Trophoblast cell (in vitro differentiated cells and primary cell): Measurements from ENCODE around the gene C12orf60.

Experiments used
- DNase-seq, 2 donors: peaks; one replicate each; pipeline ENCODE4 v3.0.0-alpha.2; 2016
- H2AFZ ChIP-seq: 2 replicates; pipeline ENCODE4 v1.6.1; 2013; ENCODE audit warnings: low read length, moderate library complexity, mild to moderate bottlenecking; ENCODE audit not compliant: insufficient read depth, poor library complexity
- H2AK5ac ChIP-seq: 2 replicates; pipeline ENCODE4 v1.6.1; 2013; ENCODE audit warnings: mild to moderate bottlenecking, low read length
- H2BK120ac ChIP-seq: 2 replicates; pipeline ENCODE4 v1.6.1; 2013; ENCODE audit warnings: low read length, mild to moderate bottlenecking, moderate library complexity; ENCODE audit not compliant: insufficient read depth, poor library complexity
- H2BK12ac ChIP-seq: 2 replicates; pipeline ENCODE4 v1.6.1; 2013; ENCODE audit warnings: mild to moderate bottlenecking, low read length, moderate library complexity
- H2BK5ac ChIP-seq: 2 replicates; pipeline ENCODE4 v1.6.1; 2013; ENCODE audit warnings: low read length, low read depth, moderate library complexity, mild to moderate bottlenecking; ENCODE audit not compliant: poor library complexity
- H3K14ac ChIP-seq: 2 replicates; pipeline ENCODE4 v1.6.1; 2013; ENCODE audit warnings: mild to moderate bottlenecking, low read length
- H3K18ac ChIP-seq: 2 replicates; pipeline ENCODE4 v1.6.1; 2013; ENCODE audit warnings: mild to moderate bottlenecking, low read length
- H3K23ac ChIP-seq: 2 replicates; pipeline ENCODE4 v1.6.1; 2013; ENCODE audit warnings: low read length
- H3K27ac ChIP-seq: 2 replicates; pipeline ENCODE4 v1.5.1; 2013; ENCODE audit warnings: low read depth, mild to moderate bottlenecking, inconsistent platforms, low read length, moderate library complexity
- H3K27me3 ChIP-seq: 2 replicates; pipeline ENCODE4 v1.6.1; 2013; ENCODE audit warnings: inconsistent platforms, mild to moderate bottlenecking, low read length, moderate library complexity; ENCODE audit not compliant: insufficient read depth
- H3K36me3 ChIP-seq, 2 experiments: 1 replicate in 1 of 2; 2 replicates in 1 of 2; pipeline ENCODE4 v1.6.1; 2013; ENCODE audit warnings: low read length in 2 of 2, mild to moderate bottlenecking in 2 of 2, moderate library complexity in 1 of 2; ENCODE audit not compliant: insufficient read depth in 2 of 2, control insufficient read depth in 1 of 2
- H3K4ac ChIP-seq: 2 replicates; pipeline ENCODE4 v1.6.1; 2013; ENCODE audit warnings: low read depth, mild to moderate bottlenecking, low read length, moderate library complexity
- H3K4me1 ChIP-seq, 2 experiments: 1 replicate in 1 of 2; 2 replicates in 1 of 2; pipeline ENCODE4 v1.6.1; 2013; ENCODE audit warnings: low read length in 2 of 2, mild to moderate bottlenecking in 2 of 2, moderate library complexity in 1 of 2; ENCODE audit not compliant: insufficient read depth in 2 of 2, control insufficient read depth in 1 of 2
- H3K4me2 ChIP-seq: 2 replicates; pipeline ENCODE4 v1.6.1; 2013; ENCODE audit warnings: inconsistent platforms, mild to moderate bottlenecking, low read length, moderate library complexity
- H3K4me3 ChIP-seq: 2 replicates; pipeline ENCODE4 v1.5.1; 2013; ENCODE audit warnings: mild to moderate bottlenecking, low read depth, low read length, inconsistent platforms
- H3K79me1 ChIP-seq: one replicate; pipeline ENCODE4 v1.6.1; 2013; ENCODE audit warnings: low read length
- H3K79me2 ChIP-seq: 2 replicates; pipeline ENCODE4 v1.6.1; 2013; ENCODE audit warnings: low read length, mild to moderate bottlenecking; ENCODE audit not compliant: control insufficient read depth, insufficient read depth, poor library complexity
- H3K9ac ChIP-seq: 2 replicates; pipeline ENCODE4 v1.6.1; 2013; ENCODE audit warnings: mild to moderate bottlenecking, low read length
- H3K9me3 ChIP-seq: 2 replicates; pipeline ENCODE4 v1.6.1; 2013; ENCODE audit warnings: low read depth, mild to moderate bottlenecking, control low read depth, inconsistent platforms, low read length; ENCODE audit not compliant: insufficient read depth
- H4K12ac ChIP-seq: 2 replicates; pipeline ENCODE4 v1.6.1; 2013; ENCODE audit warnings: low read depth, mild to moderate bottlenecking, low read length, moderate library complexity
- H4K8ac ChIP-seq: 2 replicates; pipeline ENCODE4 v1.6.1; 2013; ENCODE audit warnings: low read depth, mild to moderate bottlenecking, low read length, moderate library complexity
- H4K91ac ChIP-seq: one replicate; pipeline ENCODE4 v1.6.1; 2013; ENCODE audit warnings: low read depth, mild to moderate bottlenecking, low read length, moderate library complexity
- WGBS: extraction: QIAGEN DNeasy Blood & Tissue Kit; methylation state at CpG from one replicate; pipeline ENCODE4 v1.1.7; 2013; ENCODE audit warnings: missing lambda C conversion rate; ENCODE audit not compliant: insufficient read length, insufficient coverage; ENCODE audit errors: extremely low coverage; 5-methylcytosine and 5-hydroxymethylcytosine counted together

C12orf60 gene

GRCh38 chr12:14803830-14804160 lies 325 bp downstream of the C12orf60 start:
- Histone ChIP-seq H4K8ac (peak overlapping the region; percentile 81), H3K36me3 (peaks cover 0 to 3% of the 10 kb centered on the region in 2 experiments), H2AK5ac (no peak overlapping the region), H3K9me3 (peaks cover 2% of the 10 kb centered on the region), H2AFZ (peak overlapping the region; percentile 93), H2BK5ac (peak overlapping the region; percentile 39), H3K23ac (no peak overlapping the region), H4K12ac (peak overlapping the region; percentile 81), H3K4me2 (peak overlapping the region; percentile 93), H3K18ac (no peak overlapping the region), H2BK120ac (no peak overlapping the region), H4K91ac (peak overlapping the region; percentile 33), H3K27me3 (no peaks in the 10 kb centered on the region), H3K27ac (peak overlapping the region; percentile 52), H3K4me3 (no peak overlapping the region), H3K4me1 (no peaks in the 10 kb centered on the region), H3K14ac (no peak overlapping the region), H2BK12ac (no peak overlapping the region), H3K79me2 (peaks cover 8% of the 10 kb centered on the region), H3K4ac (no peak overlapping the region), H3K9ac (peak overlapping the region; percentile 63), H3K79me1 (peaks cover 6% of the 10 kb centered on the region)
- WGBS, result no CpG with 5 or more reads among the region's 12 CpGs
- no peak for DNase-seq

GRCh38 chr12:14810167-14810952 lies 6.9 kb downstream of the C12orf60 start:
- Histone ChIP-seq H3K36me3 (no peaks in the 10 kb centered on the region), H2BK120ac (no peak overlapping the region), H2AK5ac (no peak overlapping the region), H3K79me1 (peaks cover 2% of the 10 kb centered on the region), H2BK5ac (no peak overlapping the region), H3K9ac (no peak overlapping the region), H3K9me3 (no peaks in the 10 kb centered on the region), H3K4me1 (peaks cover 0 to 4% of the 10 kb centered on the region in 2 experiments), H3K27me3 (no peaks in the 10 kb centered on the region), H3K14ac (no peak overlapping the region), H3K4ac (no peak overlapping the region), H2BK12ac (no peak overlapping the region), H3K4me3 (no peak overlapping the region), H3K79me2 (no peaks in the 10 kb centered on the region), H4K8ac (no peak overlapping the region), H3K23ac (no peak overlapping the region), H4K91ac (no peak overlapping the region), H3K4me2 (no peak overlapping the region), H2AFZ (no peak overlapping the region), H3K18ac (no peak overlapping the region), H3K27ac (no peak overlapping the region), H4K12ac (no peak overlapping the region)
- no peak for DNase-seq
- WGBS, result no CpG with 5 or more reads among the region's 5 CpGs

- H3K4me1 ChIP-seq, result peaks cover 0 to 4% of the 10 kb centered on the region in 2 experiments
- no peak overlapping the region for H2BK12ac ChIP-seq
- no peak overlapping the region for H3K4me2 ChIP-seq
- H4K12ac ChIP-seq, result no peak overlapping the region
- no peak overlapping the region for H3K4me3 ChIP-seq
- no peak overlapping the region for H2BK120ac ChIP-seq
- peaks cover 2% of the 10 kb centered on the region for H3K79me1 ChIP-seq
- no peaks in the 10 kb centered on the region for H3K36me3 ChIP-seq
- no peak overlapping the region for H3K23ac ChIP-seq
- H4K8ac ChIP-seq, result no peak overlapping the region
- peak; percentile 16 to 59 for DNase-seq
- no peak overlapping the region for H3K4ac ChIP-seq
- H3K18ac ChIP-seq, result no peak overlapping the region
- H2AFZ ChIP-seq, result no peak overlapping the region
- no peak overlapping the region for H3K9ac ChIP-seq
- H4K91ac ChIP-seq, result no peak overlapping the region
- no peaks in the 10 kb centered on the region for H3K27me3 ChIP-seq
- no peaks in the 10 kb centered on the region for H3K9me3 ChIP-seq
- H2AK5ac ChIP-seq, result no peak overlapping the region
- no peak overlapping the region for H3K27ac ChIP-seq
- H2BK5ac ChIP-seq, result no peak overlapping the region
- H3K79me2 ChIP-seq, result no peaks in the 10 kb centered on the region
- no peak overlapping the region for H3K14ac ChIP-seq
- WGBS, result no CpG with 5 or more reads among the region's 1 CpG
Measured at GRCh38 chr12:14810953-14811483, 7.5 kb downstream of the C12orf60 start.

- H2BK120ac ChIP-seq, result no peak overlapping the region
- DNase-seq, result no peak
- H3K79me2 ChIP-seq, result no peaks in the 10 kb centered on the region
- peaks cover 0 to 4% of the 10 kb centered on the region in 2 experiments for H3K4me1 ChIP-seq
- H3K9me3 ChIP-seq, result no peaks in the 10 kb centered on the region
- no peak overlapping the region for H2AK5ac ChIP-seq
- no peak overlapping the region for H2BK12ac ChIP-seq
- H2AFZ ChIP-seq, result no peak overlapping the region
- H2BK5ac ChIP-seq, result no peak overlapping the region
- H3K4me2 ChIP-seq, result no peak overlapping the region
- H3K4ac ChIP-seq, result no peak overlapping the region
- no peak overlapping the region for H3K27ac ChIP-seq
- WGBS, result no CpG with 5 or more reads among the region's 2 CpGs
- H3K18ac ChIP-seq, result no peak overlapping the region
- H3K27me3 ChIP-seq, result no peaks in the 10 kb centered on the region
- H3K23ac ChIP-seq, result no peak overlapping the region
- no peak overlapping the region for H3K9ac ChIP-seq
- H4K91ac ChIP-seq, result no peak overlapping the region
- no peak overlapping the region for H4K12ac ChIP-seq
- no peak overlapping the region for H3K14ac ChIP-seq
- no peak overlapping the region for H3K4me3 ChIP-seq
- H4K8ac ChIP-seq, result no peak overlapping the region
- H3K79me1 ChIP-seq, result peaks cover 2% of the 10 kb centered on the region
- H3K36me3 ChIP-seq, result no peaks in the 10 kb centered on the region
Measured at GRCh38 chr12:14811486-14811885, 8.0 kb downstream of the C12orf60 start.
